ENCODE measurements around the gene AHCTF1. TPM values are rescaled to one million over a fixed set of nuclear protein-coding genes. Genes with fewer than 3 reads are reported as not detected.
A peak's percentile ranks its signal among the peaks of the same experiment; 100 is the strongest.

The AHCTF1 gene
- total RNA-seq, 2 donors from 2014 or later, result 23.7 to 23.8 TPM

GRCh38 chr1:246805135-246805716, 126.5 kb downstream of the AHCTF1 start:
- no peak for ATAC-seq
- no peak for DNase-seq
- intact Hi-C loops (cut with DNase I, micrococcal nuclease), result no loop called here

GRCh38 chr1:246803883-246804282, 127.9 kb downstream of the AHCTF1 start:
- ATAC-seq (peak; percentile 91), DNase-seq (no peak)
- intact Hi-C loops (cut with DNase I, micrococcal nuclease), result no loop called here

GRCh38 chr1:246803373-246803772, 128.4 kb downstream of the AHCTF1 start:
- DNase-seq (no peak), ATAC-seq (no peak)
- intact Hi-C loops (cut with DNase I, micrococcal nuclease), result no loop called here

- intact Hi-C loops (cut with DNase I, micrococcal nuclease), result no loop called here
- peak; percentile 37 for ATAC-seq
- DNase-seq, result no peak
Observed at GRCh38 chr1:246801241-246802020, 130.3 kb downstream of the AHCTF1 start.

- ATAC-seq (no peak), DNase-seq (no peak)
- intact Hi-C loops (cut with DNase I, micrococcal nuclease), result no loop called here
Observed at GRCh38 chr1:246800756-246801155, 131.0 kb downstream of the AHCTF1 start.

GRCh38 chr1:246800356-246800755, 131.4 kb downstream of the AHCTF1 start:
- intact Hi-C loops (cut with DNase I, micrococcal nuclease), result no loop called here
- no peak for ATAC-seq
- no peak for DNase-seq

- intact Hi-C loops (cut with DNase I, micrococcal nuclease), result no loop called here
- no peak for ATAC-seq
- no peak for DNase-seq
Observed at GRCh38 chr1:246798606-246799496, 132.9 kb downstream of the AHCTF1 start.

GRCh38 chr1:246798107-246798506, 133.6 kb downstream of the AHCTF1 start:
- no peak for ATAC-seq
- DNase-seq, result no peak
- intact Hi-C loops (cut with DNase I, micrococcal nuclease), result no loop called here

- intact Hi-C loops (cut with DNase I, micrococcal nuclease), result no loop called here
- ATAC-seq (no peak), DNase-seq (no peak)
Observed at GRCh38 chr1:246797597-246797996, 134.2 kb downstream of the AHCTF1 start.

- intact Hi-C loops (cut with DNase I, micrococcal nuclease), result no loop called here
Observed at GRCh38 chr1:246797157-246797556, 134.6 kb downstream of the AHCTF1 start.

GRCh38 chr1:246795906-246796694, 135.6 kb downstream of the AHCTF1 start:
- no peak for ATAC-seq
- DNase-seq, result no peak
- intact Hi-C loops (cut with DNase I, micrococcal nuclease), result no loop called here

More at GRCh38 chr1:246797157-246797556, 134.6 kb downstream of the AHCTF1 start:
- ATAC-seq, result no peak
- DNase-seq, result no peak

GRCh38 chr1:246794828-246795671, 136.7 kb downstream of the AHCTF1 start:
- intact Hi-C loops (cut with DNase I, micrococcal nuclease), result no loop called here
- peak; percentile 84 for ATAC-seq
- peak; percentile 20 to 35 for DNase-seq

- DNase-seq (no peak), ATAC-seq (no peak)
- intact Hi-C loops (cut with DNase I, micrococcal nuclease), result no loop called here
Observed at GRCh38 chr1:246794048-246794827, 137.5 kb downstream of the AHCTF1 start.

- no peak for ATAC-seq
- no peak for DNase-seq
- intact Hi-C loops (cut with DNase I, micrococcal nuclease), result no loop called here
Observed at GRCh38 chr1:246793356-246793896, 138.3 kb downstream of the AHCTF1 start.

GRCh38 chr1:246792603-246793002, 139.1 kb downstream of the AHCTF1 start:
- intact Hi-C loops (cut with DNase I, micrococcal nuclease), result no loop called here
- ATAC-seq (no peak), DNase-seq (no peak)

GRCh38 chr1:246791303-246791918, 140.3 kb downstream of the AHCTF1 start:
- no peak for DNase-seq
- no peak for ATAC-seq
- intact Hi-C loops (cut with DNase I, micrococcal nuclease), result no loop called here

GRCh38 chr1:246790833-246791232, 140.9 kb downstream of the AHCTF1 start:
- no peak for DNase-seq
- no peak for ATAC-seq
- intact Hi-C loops (cut with DNase I, micrococcal nuclease), result no loop called here

All from left colon (tissue), 2 donors.